ENCODE results near the gene DISC1.

DNA sequence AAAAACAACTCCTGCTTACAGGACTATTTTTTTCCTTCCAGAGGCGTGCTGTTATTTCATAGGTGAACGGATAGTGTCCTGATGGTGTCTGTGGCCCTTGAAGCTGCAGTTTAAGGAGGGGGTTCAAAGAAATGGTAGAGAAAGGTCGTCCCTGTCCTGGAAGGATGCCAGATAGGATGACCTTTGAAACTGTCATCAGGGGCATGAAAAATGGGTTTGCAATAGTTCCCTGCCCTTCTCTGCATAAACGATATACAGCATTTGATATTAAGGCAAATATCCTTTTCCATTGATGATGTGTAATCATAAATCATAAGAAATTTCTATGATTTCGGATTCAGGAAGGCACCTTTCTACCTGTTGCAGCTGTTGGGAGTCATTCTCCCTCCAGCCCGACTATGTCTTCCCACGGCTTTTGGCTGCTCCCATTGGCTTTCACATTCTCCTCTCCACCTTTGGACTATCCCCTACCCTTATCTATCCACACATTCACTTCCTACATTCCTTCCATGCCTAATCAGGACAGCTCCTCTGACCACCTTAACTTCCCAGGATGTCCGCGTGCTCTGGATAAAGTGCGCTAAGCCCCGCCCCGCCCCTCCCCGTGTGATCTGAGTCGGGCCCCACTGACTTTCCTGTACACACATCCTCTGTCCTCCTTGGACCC is 209.8 kb downstream of the DISC1 start:
- TF ChIP-seq CTCF (IDR thresholded peaks at IDR 0.05) (no peak), POLR2A (IDR thresholded peaks at IDR 0.05) (no peak)
